HG02973 (cell line): Measurements from ENCODE around the gene MMAA.

Source experiments
- ATAC-seq: cut with Tn5 transposase; IDR thresholded peaks from one replicate; pipeline ENCODE4 v1.9.1; 2021; ENCODE audit warnings: moderate library complexity; ENCODE audit not compliant: unreplicated experiment

The MMAA gene

DNA sequence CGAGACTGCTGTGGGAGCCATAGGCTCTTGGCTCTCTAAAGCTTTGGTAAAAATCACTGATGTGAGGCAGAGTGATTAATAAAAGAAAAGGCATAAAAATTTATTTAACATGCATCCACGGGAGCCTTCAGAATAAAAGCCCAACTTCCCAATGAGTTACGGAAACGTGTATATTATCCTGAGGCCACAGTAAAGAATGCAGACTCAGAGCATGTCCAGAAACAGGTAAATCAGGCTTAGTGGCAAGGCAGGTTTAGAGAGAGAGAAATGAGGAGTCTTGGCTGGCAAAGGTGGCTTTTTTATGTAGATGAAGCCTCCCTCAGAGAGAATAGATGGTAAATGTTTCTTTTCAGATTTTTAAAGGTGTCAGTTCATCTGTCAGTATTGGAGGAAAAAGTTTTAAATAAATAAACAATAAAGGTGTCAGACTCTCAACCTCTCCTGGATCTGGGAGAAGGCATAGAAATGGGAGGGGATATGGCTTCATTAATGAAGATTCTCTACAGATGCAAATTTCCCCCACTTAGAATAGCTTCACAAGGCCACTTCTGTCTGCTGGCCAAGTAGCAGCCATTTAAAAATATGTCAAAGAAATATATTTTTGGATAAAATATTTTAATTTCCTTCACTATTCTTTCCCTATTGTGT lies 84.8 kb downstream of the MMAA start:
- no peak for ATAC-seq

GRCh38 chr4:145709336-145709735 lies 90.2 kb downstream of the MMAA start:
- no peak for ATAC-seq
